BJ (cell line): ENCODE data around the gene UQCC5. TPM values are rescaled to one million over a fixed set of nuclear protein-coding genes. Genes with fewer than 3 reads are reported as not detected.

Source experiments
- CTCF ChIA-PET: fragments of 350-600 bp; formaldehyde crosslinking; extraction: SDS; loops from one replicate; lab custom pipeline; 2021; ENCODE audit warnings: antibody characterized with exemption, inconsistent platforms; lab: Yijun Ruan, JAX
- POLR2A ChIA-PET: fragments of 300-600 bp; sonication (Branson Sonifier 250); formaldehyde crosslinking; extraction: SDS; loops from one replicate; lab custom pipeline; 2021; ENCODE audit warnings: antibody characterized with exemption; lab: Charles Lee
- DNase-seq: peaks from one replicate; pipeline ENCODE4 v3.0.0-alpha.2; 2011; ENCODE audit warnings: low read depth
- H3K27me3 ChIP-seq: 2 replicates; pipeline ENCODE4 v1.6.0; 2011; ENCODE audit warnings: low read length; ENCODE audit not compliant: control insufficient read depth, insufficient read depth
- H3K36me3 ChIP-seq: 2 replicates; pipeline ENCODE4 v1.5.1; 2011; ENCODE audit warnings: low read length; ENCODE audit not compliant: control insufficient read depth, insufficient read depth
- H3K4me3 ChIP-seq: 2 replicates; pipeline ENCODE4 v1.5.1; 2011; ENCODE audit warnings: low read depth, mild to moderate bottlenecking, control low read depth, low read length
- polyA plus RNA-seq: library from polyadenylated mRNA; depleted of rRNA; stranded (reverse); fragments of >200 nt; gene quantifications from 2 replicates; pipeline ENCODE4 v1.2.3, GENCODE V29; 2011
- TF ChIP-seq, protein P1 (sequence below): IDR thresholded peaks from 2 replicates; pipeline ENCODE4 v1.5.1; 2011; ENCODE audit warnings: low read depth, mild to moderate bottlenecking, control low read depth, inconsistent platforms, low read length, moderate library complexity; ENCODE audit not compliant: insufficient read depth

Gene UQCC5
- polyA plus RNA-seq, 1 experiment = 11.9 TPM

GRCh38 chr3:52522651-52523251, 13.7 kb upstream of the UQCC5 start:
- H3K36me3 ChIP-seq = peaks cover 25% of the 10 kb centered on the region
- ChIA-PET POLR2A (no interaction called here), CTCF (interaction anchor here (1.2 kb wide), 1 partner anchor 54 kb away, joined by 3 read pairs; no protein-coding TSS in a partner anchor)
- no peak for DNase-seq
- no peak overlapping the region for H3K4me3 ChIP-seq
- no peaks in the 10 kb centered on the region for H3K27me3 ChIP-seq
- TF ChIP-seq, protein P1, sequence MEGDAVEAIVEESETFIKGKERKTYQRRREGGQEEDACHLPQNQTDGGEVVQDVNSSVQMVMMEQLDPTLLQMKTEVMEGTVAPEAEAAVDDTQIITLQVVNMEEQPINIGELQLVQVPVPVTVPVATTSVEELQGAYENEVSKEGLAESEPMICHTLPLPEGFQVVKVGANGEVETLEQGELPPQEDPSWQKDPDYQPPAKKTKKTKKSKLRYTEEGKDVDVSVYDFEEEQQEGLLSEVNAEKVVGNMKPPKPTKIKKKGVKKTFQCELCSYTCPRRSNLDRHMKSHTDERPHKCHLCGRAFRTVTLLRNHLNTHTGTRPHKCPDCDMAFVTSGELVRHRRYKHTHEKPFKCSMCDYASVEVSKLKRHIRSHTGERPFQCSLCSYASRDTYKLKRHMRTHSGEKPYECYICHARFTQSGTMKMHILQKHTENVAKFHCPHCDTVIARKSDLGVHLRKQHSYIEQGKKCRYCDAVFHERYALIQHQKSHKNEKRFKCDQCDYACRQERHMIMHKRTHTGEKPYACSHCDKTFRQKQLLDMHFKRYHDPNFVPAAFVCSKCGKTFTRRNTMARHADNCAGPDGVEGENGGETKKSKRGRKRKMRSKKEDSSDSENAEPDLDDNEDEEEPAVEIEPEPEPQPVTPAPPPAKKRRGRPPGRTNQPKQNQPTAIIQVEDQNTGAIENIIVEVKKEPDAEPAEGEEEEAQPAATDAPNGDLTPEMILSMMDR = no peak

DNA sequence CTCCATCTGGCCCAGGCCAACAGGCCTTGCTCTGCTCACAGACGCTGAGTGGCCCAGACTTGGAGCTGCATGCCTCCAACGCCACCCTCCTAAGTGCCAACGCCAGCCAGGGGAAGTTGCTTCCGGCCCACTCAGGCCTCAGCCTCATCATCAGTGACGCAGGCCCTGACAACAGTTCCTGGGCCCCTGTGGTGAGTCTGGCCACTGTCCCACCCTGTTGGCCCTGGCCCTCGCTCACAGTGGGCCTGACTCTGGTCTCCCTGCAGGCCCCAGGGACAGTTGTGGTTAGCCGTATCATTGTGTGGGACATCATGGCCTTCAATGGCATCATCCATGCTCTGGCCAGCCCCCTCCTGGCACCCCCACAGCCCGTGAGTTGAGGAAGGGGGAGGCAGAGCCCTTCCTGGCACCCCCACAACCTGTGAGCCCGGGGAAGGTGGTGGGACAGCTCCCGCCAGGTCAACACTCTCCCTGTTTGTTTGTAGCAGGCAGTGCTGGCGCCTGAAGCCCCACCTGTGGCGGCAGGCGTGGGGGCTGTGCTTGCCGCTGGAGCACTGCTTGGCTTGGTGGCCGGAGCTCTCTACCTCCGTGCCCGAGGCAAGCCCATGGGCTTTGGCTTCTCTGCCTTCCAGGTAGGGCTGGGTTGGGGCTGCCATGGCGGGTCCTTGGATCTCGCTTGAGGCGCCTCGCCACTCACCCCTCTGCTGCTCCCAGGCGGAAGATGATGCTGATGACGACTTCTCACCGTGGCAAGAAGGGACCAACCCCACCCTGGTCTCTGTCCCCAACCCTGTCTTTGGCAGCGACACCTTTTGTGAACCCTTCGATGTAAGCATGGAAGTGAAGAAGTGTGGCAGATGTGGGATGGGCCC, 12.8 kb upstream of the UQCC5 start:
- DNase-seq = no peak
- Histone ChIP-seq H3K4me3 (no peak overlapping the region), H3K27me3 (no peaks in the 10 kb centered on the region), H3K36me3 (peaks cover 33% of the 10 kb centered on the region)
- TF ChIP-seq, protein P1 = no peak
- CTCF ChIA-PET = interaction anchor here (1.2 kb wide), 1 partner anchor 55 kb away, joined by 3 read pairs; no protein-coding TSS in a partner anchor
- POLR2A ChIA-PET = no interaction called here

DNA sequence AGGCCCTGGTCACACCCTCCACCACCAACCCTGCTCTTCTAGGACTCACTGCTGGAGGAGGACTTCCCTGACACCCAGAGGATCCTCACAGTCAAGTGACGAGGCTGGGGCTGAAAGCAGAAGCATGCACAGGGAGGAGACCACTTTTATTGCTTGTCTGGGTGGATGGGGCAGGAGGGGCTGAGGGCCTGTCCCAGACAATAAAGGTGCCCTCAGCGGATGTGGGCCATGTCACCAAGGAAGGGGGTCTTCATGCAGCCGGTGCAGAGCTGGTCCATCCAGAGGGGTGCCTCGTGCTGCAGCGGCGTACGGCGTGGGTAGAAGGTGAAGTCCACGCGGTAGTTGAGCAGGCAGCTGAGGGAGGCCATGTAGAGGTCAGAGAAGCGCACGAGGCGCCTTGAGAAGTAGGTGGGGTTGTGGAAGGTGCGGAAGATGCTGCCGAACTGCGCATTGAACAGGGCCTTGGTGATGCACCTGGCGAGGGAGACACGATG, 12.1 kb upstream of the UQCC5 start:
- ChIA-PET POLR2A (no interaction called here), CTCF (no interaction called here)
- Histone ChIP-seq H3K27me3 (no peaks in the 10 kb centered on the region), H3K4me3 (no peak overlapping the region), H3K36me3 (peaks cover 39% of the 10 kb centered on the region)
- DNase-seq = no peak
- TF ChIP-seq, protein P1 = no peak

DNA sequence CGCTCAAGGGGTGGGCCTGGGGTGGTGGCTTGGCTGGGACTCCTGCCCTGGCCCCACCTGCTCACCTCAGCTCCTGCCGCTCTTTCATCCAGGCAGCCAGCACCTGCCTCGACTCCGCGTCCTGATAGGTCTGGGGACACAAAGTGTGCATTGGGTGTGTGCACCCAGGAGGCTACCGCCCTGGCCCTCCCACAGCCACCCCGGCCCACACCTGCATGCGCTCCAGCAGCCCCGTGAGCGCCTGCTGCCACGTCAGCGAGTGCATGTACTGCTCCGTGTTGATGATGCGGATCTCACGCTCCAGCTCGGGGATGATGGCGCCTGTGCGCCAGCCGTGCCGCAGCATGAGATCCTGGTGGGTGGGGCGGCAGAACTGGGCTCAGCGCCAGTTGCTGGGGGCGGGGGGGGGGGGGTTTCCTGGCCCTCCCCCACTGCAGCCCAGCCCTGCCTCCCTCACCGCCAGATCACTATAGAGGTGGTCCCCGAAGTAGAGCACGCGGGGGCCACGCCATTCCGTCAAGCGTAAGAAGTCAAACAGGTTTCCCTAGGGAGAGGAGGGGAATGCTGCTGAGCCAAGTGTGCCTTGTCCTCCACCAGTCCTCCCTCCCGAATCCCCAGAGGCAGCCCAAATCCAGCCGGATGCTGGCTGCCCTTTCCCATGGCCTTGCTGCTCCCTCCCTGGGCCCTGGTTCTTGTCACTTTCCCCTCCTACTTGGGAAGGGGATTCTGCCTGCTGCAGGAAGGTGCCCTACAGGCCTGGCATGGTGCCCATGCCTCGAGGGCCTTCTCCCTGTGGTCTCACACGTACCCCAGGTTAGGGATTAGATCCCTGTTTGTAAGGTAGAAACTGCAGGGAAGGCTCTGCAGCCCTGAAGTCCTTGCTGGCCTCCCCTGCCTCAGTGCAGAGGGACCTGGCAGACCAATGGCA, 11.4 kb upstream of the UQCC5 start:
- TF ChIP-seq, protein P1 = no peak
- no peaks in the 10 kb centered on the region for H3K27me3 ChIP-seq
- ChIA-PET CTCF (no interaction called here), POLR2A (no interaction called here)
- no peak for DNase-seq
- H3K4me3 ChIP-seq = no peak overlapping the region
- H3K36me3 ChIP-seq = peaks cover 39% of the 10 kb centered on the region
